Left forelimb (tissue), 1 donor: ENCODE results near the gene HACD2.

Experiments
- DNase-seq: peaks from one replicate; pipeline ENCODE4 v3.0.0-alpha.2; 2018; ENCODE audit warnings: low spot score

Gene HACD2

DNA sequence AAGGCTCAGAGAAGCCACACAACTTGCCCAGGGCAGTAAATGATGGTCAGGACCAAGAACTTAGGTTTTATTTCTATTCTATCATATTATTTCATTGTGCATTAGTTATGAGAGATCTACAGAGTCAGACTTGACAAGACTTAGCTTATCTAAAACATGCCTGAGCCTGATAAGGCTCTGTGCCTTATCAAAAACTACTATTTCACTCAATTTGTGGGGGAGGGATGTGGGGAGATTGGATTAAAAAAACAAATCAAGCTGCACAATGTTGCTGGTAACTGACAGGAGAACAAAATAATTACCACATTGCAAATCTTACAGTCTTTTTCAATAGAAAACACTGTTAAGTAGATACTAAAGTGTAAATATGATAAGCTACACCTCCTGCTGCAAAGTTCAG is 16.0 kb downstream of the HACD2 start:
- DNase-seq = no peak

DNA sequence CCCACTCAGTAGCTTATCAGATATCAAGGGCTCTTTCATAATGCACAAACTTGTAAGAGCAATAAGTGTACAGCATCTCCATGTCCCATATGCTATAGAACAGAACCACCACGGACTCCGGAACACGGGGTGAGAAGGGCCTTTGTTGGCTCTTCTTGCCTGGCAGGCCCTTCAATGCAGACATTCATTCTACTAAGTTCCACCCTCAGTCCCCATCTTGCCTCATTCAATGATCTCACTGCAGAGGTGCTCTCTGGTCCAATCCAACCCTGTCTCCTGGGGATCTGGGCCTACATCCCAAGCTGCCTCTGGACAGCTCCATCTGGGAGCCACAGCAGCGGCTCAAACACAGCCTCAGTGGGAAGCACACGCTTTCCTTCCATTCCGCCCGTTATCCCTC is 16.8 kb downstream of the HACD2 start:
- DNase-seq = no peak

DNA sequence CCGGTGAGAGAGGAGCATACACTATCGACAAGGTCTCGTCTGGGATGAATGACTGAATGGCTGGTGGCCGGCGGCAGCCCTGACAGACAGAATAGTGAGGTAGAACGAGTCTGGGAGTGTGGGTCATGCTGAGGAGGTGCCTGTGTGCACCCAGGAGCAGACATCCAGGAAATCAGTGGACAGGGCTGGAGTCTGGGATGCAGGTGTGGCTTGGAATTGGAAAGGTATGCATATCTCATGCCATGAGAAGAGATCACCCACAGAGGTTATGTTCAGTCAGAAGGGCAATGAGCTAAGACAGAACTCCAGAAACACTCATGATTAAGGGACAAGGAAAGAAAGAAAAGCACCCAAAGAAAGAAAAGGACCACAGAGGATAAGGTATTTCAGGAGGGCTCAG is 20.8 kb downstream of the HACD2 start:
- DNase-seq = no peak

DNA sequence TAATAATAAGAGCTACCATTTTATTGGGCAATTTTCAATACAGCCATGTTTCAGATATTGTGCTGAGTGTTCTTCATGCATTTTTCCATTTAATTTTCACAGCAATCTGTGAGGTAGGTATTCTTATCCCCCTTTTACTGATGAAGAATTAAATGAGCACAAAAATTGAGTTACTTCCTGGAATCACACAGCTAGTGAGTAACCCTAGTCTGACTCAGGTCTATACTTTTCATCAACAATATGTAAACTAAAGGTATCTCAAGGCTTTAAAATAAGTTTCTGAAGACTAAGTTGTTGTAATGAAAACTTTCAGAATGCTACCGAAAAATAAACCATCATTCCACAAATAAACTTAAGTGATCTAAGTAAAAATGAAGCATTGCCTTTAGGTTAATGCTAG is 22.3 kb downstream of the HACD2 start:
- no peak for DNase-seq

DNA sequence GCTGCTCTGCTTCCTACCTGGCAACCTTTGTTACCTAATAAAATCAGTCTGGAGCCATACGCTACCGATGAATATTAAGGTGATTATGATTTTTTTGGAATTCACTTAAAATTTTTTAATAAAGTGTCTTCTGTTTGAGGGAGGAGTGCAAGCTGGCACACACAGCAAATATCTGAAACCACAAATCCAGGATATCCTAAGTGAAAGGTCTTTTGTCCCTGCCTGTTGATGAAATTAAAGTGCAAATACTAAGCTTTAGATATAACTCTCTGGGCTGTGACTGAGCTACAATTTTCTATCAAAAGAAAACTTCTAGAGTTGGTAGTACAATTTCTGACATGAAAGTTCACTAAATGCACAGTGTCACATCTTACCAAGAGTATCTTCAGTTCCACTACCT is 23.7 kb downstream of the HACD2 start:
- no peak for DNase-seq

DNA sequence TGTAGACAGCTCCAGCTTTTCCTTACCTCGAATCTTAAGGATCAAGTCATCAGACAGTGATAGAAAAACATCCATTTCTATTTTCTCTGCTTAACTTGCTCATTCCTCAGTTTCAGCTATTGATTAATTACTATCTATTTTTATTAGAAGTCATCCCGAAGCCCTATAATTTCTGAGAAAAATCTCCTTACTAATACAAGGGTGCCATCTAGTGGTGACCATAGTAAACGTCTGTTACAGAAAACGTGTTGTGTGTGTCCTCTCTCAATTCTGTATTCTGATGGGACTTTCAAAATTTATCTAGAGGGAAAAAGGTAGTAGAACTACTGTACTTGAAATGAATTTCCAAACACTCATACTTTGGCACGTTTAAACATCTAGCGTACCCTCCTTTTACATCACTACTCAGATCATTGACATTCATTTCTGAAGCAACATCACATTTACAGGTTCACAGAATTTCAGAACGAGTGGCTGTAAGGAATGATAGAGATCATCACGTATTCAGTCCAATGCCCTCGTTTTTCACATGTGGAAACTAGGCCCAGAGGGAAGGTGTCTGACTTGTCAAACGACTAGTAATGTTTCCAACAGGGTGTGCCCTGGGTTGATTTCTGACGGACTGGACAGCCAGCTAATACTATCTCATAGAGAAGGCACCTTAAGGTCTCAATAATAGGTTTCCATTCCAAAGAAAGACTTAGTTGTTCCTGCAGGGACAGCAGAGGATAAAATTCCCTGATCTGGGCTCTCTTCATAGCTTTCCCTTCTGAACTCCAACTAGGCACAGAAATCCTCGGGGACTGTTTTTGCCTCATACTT is 25.6 kb downstream of the HACD2 start:
- no peak for DNase-seq

DNA sequence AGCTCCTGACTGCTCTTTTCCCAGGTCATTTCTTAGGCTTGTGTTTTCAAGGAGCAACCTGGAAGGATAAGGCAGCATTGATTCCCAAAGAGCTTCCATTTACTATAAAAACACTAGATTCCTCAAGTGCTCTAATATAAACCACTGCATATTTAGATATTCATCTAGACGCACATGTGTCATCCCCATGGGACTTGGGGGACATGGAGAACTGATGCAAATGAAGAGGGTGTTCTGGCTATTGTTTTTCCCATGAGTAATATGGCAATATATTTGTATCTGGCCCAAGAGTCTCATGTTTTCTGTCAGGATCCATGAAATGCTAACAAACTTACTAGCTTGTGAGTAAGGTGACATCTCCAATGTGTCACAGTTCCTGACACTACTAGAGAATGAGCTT is 31.3 kb downstream of the HACD2 start:
- no peak for DNase-seq

DNA sequence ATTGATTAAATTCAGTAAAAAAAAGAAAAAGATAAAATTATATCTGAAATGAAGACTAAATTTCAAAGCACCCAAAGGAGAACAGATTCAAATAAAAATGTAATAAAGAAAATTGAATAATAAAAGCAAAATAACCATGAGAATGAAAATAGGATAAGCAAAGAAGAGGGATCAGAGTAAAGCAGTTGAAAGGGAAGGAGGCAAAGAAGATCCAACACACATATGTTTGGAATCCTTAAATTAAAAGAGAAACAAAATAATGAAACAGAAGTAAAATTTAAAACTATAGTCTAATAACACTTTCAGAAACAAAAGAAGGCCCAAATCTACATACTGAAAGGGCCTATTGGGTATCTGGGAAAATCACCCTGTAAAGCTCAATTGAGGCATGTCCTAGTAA is 32.1 kb downstream of the HACD2 start:
- no peak for DNase-seq

DNA sequence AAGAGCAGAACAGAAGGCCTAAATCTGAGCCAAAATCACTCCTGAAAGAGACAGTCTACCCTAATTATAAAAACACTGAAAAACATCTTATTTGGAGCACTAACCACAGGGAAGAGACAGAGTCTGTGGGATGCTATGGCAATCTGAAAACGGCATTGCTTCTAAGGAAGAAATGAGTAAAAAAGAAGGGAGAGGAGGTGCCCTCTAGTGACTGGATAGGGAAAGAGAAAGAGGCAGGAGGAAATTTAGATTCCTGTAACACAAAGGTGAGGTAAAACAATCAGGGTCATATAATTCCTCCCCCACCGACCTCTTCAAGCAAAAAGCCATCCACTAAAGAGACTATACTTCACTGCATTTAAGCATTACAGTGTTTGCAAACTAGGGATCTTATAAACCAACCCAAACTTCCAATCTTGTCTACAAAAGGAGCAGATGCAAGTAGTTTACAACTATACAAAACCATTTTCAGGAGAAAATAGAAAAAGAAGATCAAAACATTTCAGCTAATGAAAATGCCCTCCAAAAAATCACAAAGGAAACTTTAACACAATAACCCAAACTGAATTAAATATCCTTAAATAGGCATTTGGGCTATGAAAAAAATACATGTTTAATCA is 32.6 kb downstream of the HACD2 start:
- no peak for DNase-seq

DNA sequence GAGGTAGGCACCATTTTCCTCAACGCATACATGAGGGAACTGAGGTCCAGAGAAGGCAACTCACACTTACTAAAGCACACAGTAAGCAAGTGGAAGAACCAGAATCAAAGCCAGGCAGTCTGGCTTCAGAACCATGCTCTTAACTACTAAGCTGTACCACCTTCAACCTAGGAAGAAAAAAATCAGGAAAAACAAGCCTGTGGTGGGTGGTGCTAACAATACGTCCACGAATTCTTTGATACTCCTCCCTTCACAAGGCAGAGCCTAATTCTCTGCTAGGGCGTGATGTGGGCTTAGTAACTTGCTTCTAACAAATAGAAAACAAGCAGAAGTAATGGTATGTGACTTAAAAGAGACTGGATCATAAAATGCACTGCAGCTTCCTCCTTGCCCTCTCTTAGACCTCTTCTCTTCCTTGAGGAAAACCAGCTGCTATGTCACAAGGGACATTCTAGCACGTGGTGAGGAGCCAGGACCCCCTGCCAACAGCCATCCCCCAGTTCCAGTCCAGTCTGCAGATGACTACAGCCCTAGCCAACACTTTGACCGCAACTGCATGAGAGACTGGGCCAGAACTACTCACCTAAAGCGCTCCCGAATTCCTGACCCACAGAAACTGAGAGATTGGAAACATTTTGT is 36.9 kb downstream of the HACD2 start:
- DNase-seq = no peak

DNA sequence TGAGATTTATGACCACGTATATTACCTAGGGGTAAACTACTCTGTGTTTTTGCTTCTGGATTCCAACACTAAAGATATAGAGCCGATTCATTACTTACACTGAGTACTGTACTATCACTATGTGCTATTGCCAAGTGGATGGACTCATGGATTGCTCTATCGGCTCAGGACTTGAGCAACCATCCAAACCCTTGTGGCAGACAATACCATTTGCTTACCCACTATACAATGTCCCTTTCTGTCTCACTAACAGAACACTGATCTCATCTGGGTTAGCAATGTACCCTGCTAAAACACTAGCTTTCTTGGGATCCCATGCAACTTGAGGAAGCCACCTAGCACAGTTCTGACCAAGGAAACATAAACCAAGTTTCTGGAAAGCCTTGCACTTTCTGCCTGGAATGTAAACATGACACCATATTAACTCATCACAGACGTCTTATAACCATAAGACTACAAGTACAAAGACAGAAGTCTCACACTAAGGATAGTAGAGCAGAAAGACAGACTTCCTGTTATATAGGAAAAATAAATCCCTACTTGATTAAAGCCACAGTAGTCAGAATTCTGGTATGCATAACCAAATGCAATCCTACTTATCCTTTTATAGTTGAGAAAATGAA is 38.6 kb downstream of the HACD2 start:
- DNase-seq = no peak

DNA sequence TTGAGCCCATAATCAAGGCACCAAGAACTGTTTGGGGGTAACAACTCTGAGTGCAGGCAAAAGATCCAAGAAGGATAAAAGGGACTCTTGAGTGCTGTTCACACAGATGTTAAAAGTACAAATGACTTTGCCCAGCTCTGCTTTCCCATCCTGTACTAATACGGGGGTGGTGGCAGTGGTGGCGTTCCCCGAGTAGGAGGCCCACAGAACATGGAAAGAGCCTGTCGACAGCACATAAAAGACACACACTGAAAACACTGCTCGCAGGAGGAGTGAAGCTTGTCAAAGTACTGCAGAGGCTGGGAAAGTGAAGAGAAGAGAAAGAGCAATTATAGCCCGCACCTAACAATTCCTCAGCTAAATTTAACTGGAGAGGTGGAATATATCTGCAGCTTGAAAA is 40.9 kb downstream of the HACD2 start:
- no peak for DNase-seq

DNA sequence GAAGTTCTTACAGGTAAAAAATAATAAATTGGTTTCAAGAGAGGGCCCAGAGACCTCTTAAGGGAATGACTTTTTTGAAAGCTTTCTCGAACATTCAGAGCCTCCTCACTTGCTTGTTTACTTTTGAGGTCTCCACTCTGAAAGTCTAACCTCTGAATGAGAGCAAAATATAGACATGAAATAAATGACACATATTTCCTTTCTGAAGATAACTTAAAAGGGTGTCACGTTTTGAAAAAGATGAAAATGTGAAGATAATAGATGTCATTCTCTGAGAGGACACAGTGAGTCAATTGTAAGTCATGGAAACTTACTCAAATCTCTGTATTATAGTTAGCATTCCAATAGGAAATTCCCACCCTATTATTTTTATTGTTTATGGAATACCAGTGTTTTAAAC is 44.6 kb downstream of the HACD2 start:
- no peak for DNase-seq

DNA sequence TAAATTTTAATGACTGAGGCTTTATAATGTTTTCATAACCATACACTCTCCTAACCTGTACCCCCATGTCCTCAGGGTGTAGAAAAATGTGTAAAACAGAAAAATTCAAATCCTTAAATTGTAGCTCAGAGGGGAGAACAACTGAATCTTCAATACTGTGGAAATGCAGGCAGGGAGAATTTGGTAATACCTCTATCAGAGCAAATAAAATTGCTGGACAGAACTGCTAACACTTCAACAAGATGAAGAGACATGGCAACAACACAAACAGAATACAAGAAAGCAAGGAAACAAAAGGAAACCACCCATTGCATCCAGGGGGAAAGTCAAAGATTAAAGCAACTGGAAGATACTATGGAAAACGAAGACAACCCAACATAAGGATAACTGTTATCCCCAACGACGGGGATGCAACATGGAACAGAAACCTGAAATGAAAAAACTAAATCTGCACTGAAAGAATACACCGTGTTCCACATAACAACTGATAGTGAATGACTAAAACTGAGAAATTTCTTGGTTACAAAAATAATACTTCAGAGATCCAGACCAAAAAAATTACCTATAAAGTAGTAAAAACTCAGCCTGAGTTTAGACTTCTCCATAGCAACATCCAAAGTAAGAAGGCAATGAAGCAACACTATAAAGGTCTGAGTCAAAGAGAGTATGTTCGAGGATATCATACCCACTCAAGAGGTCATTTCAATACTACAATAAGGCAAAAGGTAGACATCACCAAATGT is 48.5 kb downstream of the HACD2 start:
- no peak for DNase-seq

DNA sequence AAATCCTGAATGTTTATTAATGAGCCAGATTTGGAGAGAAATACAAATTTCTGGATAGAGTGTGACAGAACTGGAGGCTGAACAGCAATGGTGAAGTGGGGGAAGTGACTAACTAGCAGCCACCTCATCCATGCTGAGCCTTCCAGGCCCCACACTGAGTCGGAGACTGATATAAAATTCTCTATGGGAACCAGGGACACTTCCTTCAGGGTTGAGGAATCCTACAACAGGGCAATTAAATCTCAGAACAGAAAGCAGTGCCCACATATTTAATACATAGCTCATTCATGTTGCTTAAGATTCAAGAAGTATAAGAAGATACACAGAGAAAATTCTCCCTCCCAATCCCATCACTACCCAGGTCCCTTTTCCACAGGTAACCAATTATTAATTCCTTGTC is 49.3 kb downstream of the HACD2 start:
- DNase-seq = no peak

DNA sequence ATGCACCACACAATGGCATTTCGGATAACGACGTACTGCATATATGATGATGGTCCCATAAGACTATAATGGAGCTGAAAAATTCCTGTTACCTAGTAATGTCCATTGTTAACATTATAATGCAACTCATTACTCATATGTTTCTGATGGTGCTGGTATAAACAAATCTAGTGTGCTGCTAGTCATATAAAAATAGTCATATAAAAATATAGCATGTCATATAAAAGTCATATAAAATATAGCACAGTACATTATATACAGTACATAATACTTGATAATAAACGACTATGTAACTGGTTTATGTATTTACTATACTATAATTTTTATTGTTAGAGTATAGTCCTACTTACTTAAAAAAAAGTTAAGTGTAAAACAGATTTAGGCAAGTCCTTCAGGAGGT is 50.6 kb downstream of the HACD2 start:
- DNase-seq = no peak

DNA sequence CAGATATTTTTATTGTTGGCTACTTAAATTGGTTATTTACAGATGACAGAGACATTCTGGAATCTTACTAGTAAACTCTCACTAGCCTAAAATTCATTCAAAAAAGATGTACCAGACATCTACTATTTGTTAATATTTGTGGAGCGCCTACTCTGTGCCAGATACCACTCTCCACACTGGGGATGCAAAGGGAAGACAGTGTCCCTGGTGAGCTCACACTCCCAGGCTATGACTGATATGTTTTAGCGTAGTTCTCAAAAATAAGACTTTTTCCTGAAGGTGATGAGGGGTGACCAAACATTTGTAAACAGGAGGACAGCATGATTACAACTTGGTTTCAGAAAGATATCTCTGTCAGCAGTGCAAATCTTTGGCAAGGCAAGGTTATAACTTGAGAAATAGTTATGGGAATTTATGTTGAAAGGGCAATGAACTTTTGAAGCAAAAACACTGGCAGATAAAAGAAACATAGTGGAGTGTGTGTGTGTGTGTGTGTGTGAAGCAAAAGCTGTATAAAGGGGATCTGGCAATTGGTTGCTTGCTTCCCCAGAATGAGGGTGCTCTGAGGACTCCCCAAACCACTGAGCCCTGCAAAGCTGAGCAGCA is 51.2 kb downstream of the HACD2 start:
- no peak for DNase-seq

DNA sequence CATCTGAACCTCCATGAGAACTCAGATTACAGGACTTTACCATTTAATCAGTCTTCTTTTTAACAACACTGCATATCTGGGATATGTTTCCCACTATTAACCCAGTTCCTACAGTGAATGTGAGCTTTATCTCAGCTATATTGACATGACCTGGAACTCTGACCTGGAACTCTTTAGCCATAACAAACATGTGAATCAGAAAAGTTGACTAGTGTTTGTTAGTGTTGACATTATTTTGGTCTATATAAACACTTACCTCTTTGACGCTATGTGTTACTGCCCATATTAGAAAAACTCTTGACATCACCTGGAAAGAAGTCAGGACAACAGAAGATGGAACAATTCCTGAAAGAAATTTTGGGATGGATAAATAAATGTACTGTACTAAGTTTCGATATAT is 56.7 kb downstream of the HACD2 start:
- no peak for DNase-seq

DNA sequence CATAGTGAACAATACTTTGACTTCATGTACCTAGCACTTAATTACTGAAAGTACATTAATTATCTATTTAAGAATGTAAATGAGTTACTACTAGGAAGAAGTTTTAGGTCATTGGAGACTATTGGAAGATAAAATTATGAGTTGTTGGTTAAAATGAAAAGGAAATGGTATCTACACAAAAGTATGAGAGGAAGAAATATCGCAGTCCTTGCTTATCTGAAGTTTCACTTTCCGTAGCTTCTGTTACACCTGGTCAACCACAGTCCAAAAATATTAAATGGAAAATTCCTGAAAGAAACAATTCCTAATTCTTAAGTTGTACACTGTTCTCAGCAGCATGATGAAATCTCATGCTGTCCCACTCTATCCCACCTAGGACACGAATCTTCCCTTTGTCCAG is 57.8 kb downstream of the HACD2 start:
- no peak for DNase-seq

DNA sequence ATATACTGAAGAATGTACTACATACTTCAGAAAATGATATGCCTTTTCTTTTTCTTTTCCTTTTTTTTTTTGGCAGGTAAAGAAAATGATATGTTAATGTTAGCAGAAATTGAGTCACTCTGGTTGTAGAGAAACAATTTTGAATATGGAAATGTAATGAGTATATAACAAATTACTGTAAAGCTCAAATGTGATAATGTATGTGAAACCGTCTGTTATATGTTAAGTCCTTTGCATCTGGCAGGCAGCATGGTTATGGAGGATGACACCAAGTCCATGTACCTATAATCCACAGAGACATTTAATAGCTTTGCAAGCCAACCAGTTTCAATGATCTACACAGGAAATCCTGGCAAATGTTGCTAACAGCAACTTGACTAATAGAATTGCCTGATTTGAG is 58.4 kb downstream of the HACD2 start:
- DNase-seq = no peak

DNA sequence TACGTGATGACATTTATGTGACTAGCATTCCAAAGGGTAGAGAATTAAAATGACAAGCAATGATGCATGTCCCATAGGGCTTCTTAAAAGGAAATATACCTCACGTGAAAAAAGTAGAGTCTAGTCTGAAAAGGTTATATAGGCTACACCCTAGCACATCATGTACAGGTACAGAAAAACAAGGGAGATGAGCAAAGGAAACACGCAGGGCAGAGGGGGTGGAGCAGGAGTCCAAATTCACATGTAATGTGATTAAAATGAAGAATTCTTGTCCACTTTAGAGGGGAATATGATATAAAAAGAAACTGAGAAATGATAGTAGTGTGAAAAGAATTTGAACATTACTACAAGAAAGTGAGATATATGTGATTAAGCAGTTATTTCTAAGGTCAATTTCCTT is 59.4 kb downstream of the HACD2 start:
- no peak for DNase-seq

DNA sequence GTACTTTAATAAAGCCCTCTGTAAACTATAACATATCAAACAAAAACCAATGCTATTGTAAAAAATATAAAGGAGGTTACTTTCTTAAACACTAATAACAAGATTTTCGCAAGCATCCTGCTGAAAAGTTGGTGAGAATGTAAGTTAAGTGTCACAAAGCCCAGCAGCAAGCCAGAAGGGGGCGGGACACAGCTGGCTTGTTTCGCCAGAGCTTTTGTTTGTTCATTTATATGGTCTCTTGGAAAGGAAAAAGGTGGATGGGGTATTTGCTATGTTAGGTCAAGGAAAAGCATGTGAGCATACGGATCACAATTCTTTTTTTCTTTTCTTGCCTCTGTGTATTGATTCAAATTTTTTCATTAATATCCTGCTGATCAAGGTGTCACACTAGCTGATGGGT is 59.9 kb downstream of the HACD2 start:
- no peak for DNase-seq
